Measurements from ENCODE around the gene TAOK1. TPM values are rescaled to one million over a fixed set of nuclear protein-coding genes. Genes with fewer than 3 reads are reported as not detected.
A peak's percentile ranks its signal among the peaks of the same experiment; 100 is the strongest.

Gene TAOK1
- total and polyA plus RNA-seq, 2 of the 13 experiments (the other 11 are each of a cell fraction or from before 2014, with no cell fraction given): 14.1 to 23.0 TPM

GRCh38 chr17:29565643-29566472, 175.7 kb downstream of the TAOK1 start:
- Histone ChIP-seq H3K79me2 (ENCODE audit: insufficient read depth, low read length) (no peaks in the 10 kb centered on the region), H3K4me2 (ENCODE audit: low read depth, low read length) (peak overlapping the region; percentile 84), H3K9ac (ENCODE audit: insufficient read depth, low read depth, low read length) (peak overlapping the region; percentile 28; the same call in 1 of the 2 replicates), H3K4me3 (replicated peaks in 1 of 3; ENCODE audit: insufficient read depth in 1 of 3, low read depth in 2 of 3, low read length in 3 of 3) (peak overlapping the region; percentile 68 to 94 (median 84)), H2AFZ (ENCODE audit: low read length) (no peak overlapping the region), H3K36me3 (replicated peaks in 1 of 2; ENCODE audit: control insufficient read depth in 1 of 2, insufficient read depth in 2 of 2, low read length in 2 of 2) (no peaks in the 10 kb centered on the region), H3K4me1 (ENCODE audit: insufficient read depth, low read length) (peaks cover 29% of the 10 kb centered on the region), H3K9me3 (ENCODE audit: low read length) (no peaks in the 10 kb centered on the region), H3K27ac (ENCODE audit: extremely low read length, insufficient read depth, low read length) (no peak overlapping the region), H3K27me3 (ENCODE audit: control insufficient read depth in 1 of 2, insufficient read depth in 2 of 2, low read length in 2 of 2) (no peaks in the 10 kb centered on the region), H4K20me1 (ENCODE audit: insufficient read depth, low read length) (0 out of 2 replicates have a peak, but pooled peaks cover 5% of the 10 kb centered on the region)
- WGBS (ENCODE audit: low lambda C conversion rate): 2% methylated on average over 11 of the region's 55 CpGs
- ChIA-PET POLR2A (interaction anchor here (0.7 to 3.1 kb wide), 7 partner anchors 9 to 271 kb away, joined by 3 to 24 read pairs (median 6); partner anchors contain the start of gene TAOK1), CTCF (ENCODE audit: low intra/inter-chr PET ratio, low total read pairs) (interaction anchor here (0.8 kb wide), 1 partner anchor 14 kb away, joined by 3 read pairs; no protein-coding TSS in a partner anchor)
- DNase-seq (ENCODE audit: low spot score) (peak; percentile 25), ATAC-seq (peak; percentile 32), FAIRE-seq (peak; percentile 56)
- BruUV-seq (replicated peaks): TSS peak; percentile 31
- intact Hi-C loops (cut with micrococcal nuclease; ENCODE audit: unreplicated experiment): loop anchor here (10.0 kb wide), 1 partner anchor 271 kb away; the partner anchor contains the start of gene NUFIP2
- in situ Hi-C loops (cut with HindIII; ENCODE audit: extremely low pct_ligation_motif_present, low pct_unique_long_range_greater_than_20kb): no loop called here
- 0 out of 2 replicates have a peak, but pooled peaks have one; percentile 3 for TF ChIP-seq GATAD2A (CRISPR knock-in tag; IDR thresholded peaks at IDR 0.05)
- 0 out of 2 replicates have a peak, but pooled peaks have one; percentile 21 for TF ChIP-seq PAXIP1 (CRISPR knock-in tag; conservative IDR thresholded peaks at IDR 0.05)
- TF ChIP-seq ZNF749 (CRISPR knock-in tag; IDR thresholded peaks at IDR 0.05; ENCODE audit: borderline replicate concordance): no peak
- no peak for TF ChIP-seq ZBTB40 (IDR thresholded peaks at IDR 0.05)
- TF ChIP-seq ZBTB40 (CRISPR knock-in tag; IDR thresholded peaks at IDR 0.05): peak; percentile 43
- no peak for TF ChIP-seq ZNF770 (CRISPR knock-in tag; IDR thresholded peaks at IDR 0.05)
- 0 out of 2 replicates have a peak, but pooled peaks have one; percentile 14 for TF ChIP-seq RNF2 (conservative IDR thresholded peaks at IDR 0.05; ENCODE audit: low read depth)

Measured in HepG2 (cell line).